Heart left ventricle (tissue), 16 donors: ENCODE data around the gene KRT3. TPM values are rescaled to one million over a fixed set of nuclear protein-coding genes. Genes with fewer than 3 reads are reported as not detected.

Experiments
- ATAC-seq, 4 donors: fragments of 200-7000 bp; cut with Tn5 transposase; one replicate each; pipeline ENCODE4 v1.9.1; 2020 to 2022; ENCODE audit warnings: moderate library complexity in 4 of 4, mild to moderate bottlenecking in 3 of 4, moderate number of reproducible peaks in 1 of 4
- DNase-seq, 5 donors: peaks; one replicate each; pipeline ENCODE4 v3.0.0-alpha.2; 2020
- H3K27ac ChIP-seq, 12 donors: fragments of 200-600 bp; sonication (generic) in 4 of 12; one replicate each; pipeline versions ENCODE4 v1.5.0 to v1.8.0; 2016 to 2022; ENCODE audit warnings: mild to moderate bottlenecking in 2 of 12
- H3K27me3 ChIP-seq, 9 donors: fragments of 200-600 bp; sonication (generic) in 2 of 9; one replicate each; pipeline versions ENCODE4 v1.5.1 to v1.8.0; 2016 to 2022; ENCODE audit warnings: mild to moderate bottlenecking in 3 of 9
- H3K36me3 ChIP-seq, 9 donors: fragments of 200-600 bp; sonication (generic) in 2 of 9; one replicate each; pipeline versions ENCODE4 v1.5.0 to v1.8.0; 2018 to 2022; ENCODE audit warnings: mild to moderate bottlenecking in 2 of 9
- H3K4me1 ChIP-seq, 12 donors: fragments of 200-600 bp; sonication (generic) in 4 of 12; one replicate each; pipeline versions ENCODE4 v1.5.0 to v1.8.0; 2016 to 2022; ENCODE audit warnings: mild to moderate bottlenecking in 3 of 12
- H3K4me3 ChIP-seq, 12 donors: fragments of 200-600 bp; sonication (generic) in 4 of 12; one replicate each; pipeline versions ENCODE4 v1.5.0 to v1.8.0; 2017 to 2022; ENCODE audit warnings: mild to moderate bottlenecking in 9 of 12, moderate library complexity in 4 of 12
- H3K9me3 ChIP-seq, 12 donors: fragments of 200-600 bp; sonication (generic) in 4 of 12; one replicate each; pipeline versions ENCODE4 v1.5.0 to v1.8.0; 2016 to 2022; ENCODE audit warnings: mild to moderate bottlenecking in 1 of 12
- POLR2A ChIP-seq, 2 donors: fragments of 450-650 bp; IDR thresholded peaks; one replicate each; pipeline ENCODE4 v1.6.1; 2017; ENCODE audit warnings: antibody characterized with exemption in 2 of 2, mild to moderate bottlenecking in 2 of 2, moderate library complexity in 2 of 2
- WGBS, 4 donors: extraction: QIAGEN DNeasy Blood & Tissue Kit in 2 of 4; methylation state at CpG; one replicate each; pipeline versions ENCODE4 v1.1.5 to v1.1.7; 2013 to 2018; 5-methylcytosine and 5-hydroxymethylcytosine counted together
- intact Hi-C, 10 donors: fragments of 100-400 bp; cut with DNase I; formaldehyde crosslinking; loops; one replicate each; pipeline versions ENCODE4 v1.11.1 to v1.14.2; 2022
- polyA plus RNA-seq, 2 donors: library from polyadenylated mRNA; stranded (reverse); fragments of 200-250 nt; gene quantifications; one replicate each; pipeline ENCODE4 v1.2.3, GENCODE V29; 2013
- total RNA-seq, 9 donors: library from RNA; depleted of rRNA in 2 of 9; stranded (reverse); fragments of >200 nt in 2 of 9; fragmentation: NEBNext Ultra II Directional in 3 of 9; extraction: Animal tissue kit (Norgen Biotek cat#: 25700) in 3 of 9; gene quantifications; one replicate each; pipeline versions ENCODE4 v1.1.0 to v1.2.4, GENCODE V29; 2016 to 2023
- TF ChIP-seq, protein P1 (sequence below), 12 donors: fragments of 200-600 bp; sonication (generic) in 4 of 12; IDR thresholded peaks; one replicate each; pipeline versions ENCODE4 v1.5.0 to v1.8.0; 2018 to 2022; ENCODE audit warnings: antibody characterized with exemption in 12 of 12, mild to moderate bottlenecking in 5 of 12
- donor health status: ischemic (EF 13 %, LVEDD 7.1; RV severe dilation, severe dysfunction).
- donor health status: healthy with polysubstance abuse.
- donor health status: DM: no; HTN: yes; CAD: no.
- donor health status: DM: no; HTN: no; CAD: no.
- donor health status: ischemic (EF 25% LVEDD 6.9; RV normal size, moderate dysfunction).
- donor health status: ischemic (EF 25% LVEDD 5.7; RV mildly dilated, moderate dysfunction).
- donor health status: healthy.
- donor health status: DM: yes; HTN: yes; CAD: no.
- donor health status: ischemic (EF 35%, LVEDD 5.7; RV mildly dilated, moderate dysfunction).
- donor health status: nonischemic (EF 11% LVEDD 7.7; RV severe dilation, severe dysfunction).
- donor health status: DM: yes; HTN: yes; CAD: no.
- donor health status: PGD.
- donor health status: ischemic (EF 29% LVEDD 5.4; RV normal size, mild dysfunction).
- donor health status: nonischemic (EF 23%, LVEDD 6.1; RV moderate dilation, normal function).

Gene KRT3
- total and polyA plus RNA-seq, 11 donors, result not detected

DNA sequence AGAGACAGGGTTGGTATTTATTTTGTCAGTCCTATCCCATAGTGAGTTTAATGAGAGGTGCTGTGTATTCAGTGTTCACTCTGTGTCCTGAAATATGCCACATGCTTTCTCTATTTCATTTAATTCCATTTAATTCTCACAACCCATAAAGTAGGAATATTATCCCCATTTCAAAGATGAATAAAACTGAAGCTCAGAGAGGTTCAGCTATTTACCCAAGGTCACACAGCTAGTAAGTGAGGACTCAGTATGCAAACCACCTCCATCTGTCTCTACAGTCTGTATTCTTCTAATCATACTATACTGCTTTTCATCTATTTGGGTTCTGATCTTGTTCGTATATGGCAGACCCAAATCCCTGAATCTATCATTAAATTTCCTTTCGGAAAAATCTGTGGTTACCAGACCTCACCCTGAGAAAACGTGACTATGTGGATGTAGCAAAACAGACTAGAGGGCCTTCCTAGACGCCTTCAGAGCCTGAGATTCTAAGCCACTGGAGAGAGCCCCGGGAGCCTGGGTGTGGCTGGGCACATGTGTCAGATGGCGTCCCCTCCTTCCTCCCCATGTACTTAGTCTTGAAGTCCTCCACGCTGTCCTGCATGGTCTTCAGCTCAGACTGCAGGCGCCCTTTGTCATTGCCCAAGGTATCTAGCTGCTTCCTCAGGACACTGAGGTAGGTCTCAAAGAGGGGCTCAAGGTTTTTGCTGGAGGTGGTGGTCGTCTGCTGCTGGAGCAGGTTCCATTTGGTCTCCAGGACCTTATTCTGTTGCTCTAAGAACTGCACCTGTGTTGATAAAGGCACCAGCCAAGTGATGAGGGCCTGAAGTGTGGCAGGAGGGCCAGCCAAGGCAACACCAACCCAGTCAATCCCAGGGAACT lies 15.5 kb upstream of the KRT3 start:
- no peaks in the 10 kb centered on the region for H3K4me1 ChIP-seq
- TF ChIP-seq POLR2A (IDR thresholded peaks at IDR 0.05), result no peak
- TF ChIP-seq, protein P1, sequence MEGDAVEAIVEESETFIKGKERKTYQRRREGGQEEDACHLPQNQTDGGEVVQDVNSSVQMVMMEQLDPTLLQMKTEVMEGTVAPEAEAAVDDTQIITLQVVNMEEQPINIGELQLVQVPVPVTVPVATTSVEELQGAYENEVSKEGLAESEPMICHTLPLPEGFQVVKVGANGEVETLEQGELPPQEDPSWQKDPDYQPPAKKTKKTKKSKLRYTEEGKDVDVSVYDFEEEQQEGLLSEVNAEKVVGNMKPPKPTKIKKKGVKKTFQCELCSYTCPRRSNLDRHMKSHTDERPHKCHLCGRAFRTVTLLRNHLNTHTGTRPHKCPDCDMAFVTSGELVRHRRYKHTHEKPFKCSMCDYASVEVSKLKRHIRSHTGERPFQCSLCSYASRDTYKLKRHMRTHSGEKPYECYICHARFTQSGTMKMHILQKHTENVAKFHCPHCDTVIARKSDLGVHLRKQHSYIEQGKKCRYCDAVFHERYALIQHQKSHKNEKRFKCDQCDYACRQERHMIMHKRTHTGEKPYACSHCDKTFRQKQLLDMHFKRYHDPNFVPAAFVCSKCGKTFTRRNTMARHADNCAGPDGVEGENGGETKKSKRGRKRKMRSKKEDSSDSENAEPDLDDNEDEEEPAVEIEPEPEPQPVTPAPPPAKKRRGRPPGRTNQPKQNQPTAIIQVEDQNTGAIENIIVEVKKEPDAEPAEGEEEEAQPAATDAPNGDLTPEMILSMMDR (IDR thresholded peaks at IDR 0.05), result no peak
- no peak overlapping the region for H3K4me3 ChIP-seq
- H3K9me3 ChIP-seq, result no peaks in the 10 kb centered on the region
- WGBS, 4 donors, result 81 to 85% (median 82%) methylated on average over 9 of the region's 9 CpGs
- H3K27me3 ChIP-seq, result peaks cover 0 to 16% (median 0%) of the 10 kb centered on the region in 9 donors
- H3K36me3 ChIP-seq, result no peaks in the 10 kb centered on the region
- H3K27ac ChIP-seq, result no peak overlapping the region
- intact Hi-C loops, result no loop called here
- ATAC-seq (no peak), DNase-seq (no peak)

GRCh38 chr12:52810554-52810953 lies 14.6 kb upstream of the KRT3 start:
- Histone ChIP-seq H3K4me3 (no peak overlapping the region), H3K27me3 (peaks cover 0 to 16% (median 0%) of the 10 kb centered on the region in 9 donors), H3K4me1 (no peaks in the 10 kb centered on the region), H3K9me3 (no peaks in the 10 kb centered on the region), H3K36me3 (no peaks in the 10 kb centered on the region), H3K27ac (no peak overlapping the region)
- WGBS, 4 donors, result 68 to 87% (median 72%) methylated on average over 5 of the region's 5 CpGs
- TF ChIP-seq, protein P1 (IDR thresholded peaks at IDR 0.05), result no peak
- no peak for TF ChIP-seq POLR2A (IDR thresholded peaks at IDR 0.05)
- no peak for ATAC-seq
- DNase-seq, result no peak
- intact Hi-C loops, result no loop called here

DNA sequence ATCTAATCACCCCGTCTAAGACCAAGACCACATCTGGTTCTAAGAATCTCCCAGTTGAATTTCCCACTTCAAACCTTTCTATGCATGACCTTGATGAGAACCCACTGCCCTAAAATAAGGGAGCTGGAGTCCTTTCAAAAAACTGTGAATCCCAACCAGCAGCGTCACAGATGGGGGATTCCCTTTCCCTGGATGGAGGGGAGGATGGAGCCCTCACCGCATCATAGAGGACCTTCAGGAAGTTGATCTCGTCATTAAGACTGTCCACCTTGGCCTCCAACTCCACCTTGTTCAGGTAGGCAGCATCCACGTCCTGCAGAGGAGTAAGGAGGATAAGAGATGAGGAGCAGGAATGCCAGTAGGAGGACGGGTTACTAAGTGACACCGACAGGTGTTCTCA lies 13.2 kb upstream of the KRT3 start:
- ATAC-seq, result no peak
- Histone ChIP-seq H3K4me1 (no peaks in the 10 kb centered on the region), H3K27me3 (peaks cover 0 to 16% (median 0%) of the 10 kb centered on the region in 9 donors), H3K27ac (no peak overlapping the region), H3K9me3 (no peaks in the 10 kb centered on the region), H3K4me3 (no peak overlapping the region), H3K36me3 (no peaks in the 10 kb centered on the region)
- TF ChIP-seq, protein P1 (IDR thresholded peaks at IDR 0.05), result no peak
- TF ChIP-seq POLR2A (IDR thresholded peaks at IDR 0.05), result no peak
- intact Hi-C loops, result no loop called here
- DNase-seq, result no peak
- WGBS, 4 donors, result 73 to 84% (median 77%) methylated on average over 7 of the region's 7 CpGs

GRCh38 chr12:52808573-52809160 lies 12.8 kb upstream of the KRT3 start:
- intact Hi-C loops, result no loop called here
- no peak for TF ChIP-seq POLR2A (IDR thresholded peaks at IDR 0.05)
- TF ChIP-seq, protein P1 (IDR thresholded peaks at IDR 0.05), result no peak
- H3K36me3 ChIP-seq, result no peaks in the 10 kb centered on the region
- no peak overlapping the region for H3K27ac ChIP-seq
- H3K27me3 ChIP-seq, result peaks cover 0 to 16% (median 0%) of the 10 kb centered on the region in 9 donors
- 89 to 93% (median 91%) methylated on average over 8 of the region's 8 CpGs for WGBS, 4 donors
- no peak for DNase-seq
- H3K4me3 ChIP-seq, result no peak overlapping the region
- H3K9me3 ChIP-seq, result no peaks in the 10 kb centered on the region
- ATAC-seq, result no peak
- H3K4me1 ChIP-seq, result no peaks in the 10 kb centered on the region
